IMR-90 (cell line): ENCODE measurements around the gene NCK1. TPM values are rescaled to one million over a fixed set of nuclear protein-coding genes. Genes with fewer than 3 reads are reported as not detected.

ENCODE experiments used
- ATAC-seq: fragments of 200-7000 bp; cut with Tn5 transposase; 2 replicates; pipeline ENCODE4 v1.9.1; 2020; ENCODE audit warnings: low read depth, mild to moderate bottlenecking, moderate library complexity
- BruUV-seq: library from RNA; stranded (reverse); fragments of 400-500 nt; replicated peaks from 2 replicates; lab custom pipeline; 2021; lab: Mats Ljungman, UMichigan
- CTCF ChIA-PET: fragments of 300-600 bp; formaldehyde crosslinking; extraction: SDS; loops from one replicate; lab custom pipeline; 2021; ENCODE audit warnings: antibody characterized with exemption; lab: Yijun Ruan, JAX
- POLR2A ChIA-PET: fragments of 300-600 bp; sonication (Branson Sonifier 250); formaldehyde crosslinking; loops from one replicate; lab custom pipeline; 2022; ENCODE audit warnings: antibody characterized with exemption; ENCODE audit not compliant: unreplicated experiment; lab: Charles Lee
- DNase-seq: peaks from one replicate; pipeline ENCODE4 v3.0.0; 2013
- H2AFZ ChIP-seq: replicated peaks from 2 replicates; pipeline ENCODE3; 2013; ENCODE audit warnings: low read length, mild to moderate bottlenecking; ENCODE audit not compliant: poor library complexity
- H2AK5ac ChIP-seq: 2 replicates; pipeline ENCODE4 v1.6.1; 2013; ENCODE audit warnings: low read depth, low read length, inconsistent platforms
- H2AK9ac ChIP-seq: replicated peaks from 2 replicates; pipeline ENCODE3; 2013; ENCODE audit warnings: mild to moderate bottlenecking, low read depth, low read length, moderate library complexity; ENCODE audit not compliant: poor library complexity
- H2BK120ac ChIP-seq: 2 replicates; pipeline ENCODE4 v1.6.1; 2013; ENCODE audit warnings: low read depth, low read length, inconsistent platforms
- H2BK15ac ChIP-seq: 3 replicates; pipeline ENCODE4 v1.6.1; 2013; ENCODE audit warnings: low read depth, low read length, inconsistent platforms
- H2BK20ac ChIP-seq: 2 replicates; pipeline ENCODE4 v1.6.1; 2013; ENCODE audit warnings: low read depth, mild to moderate bottlenecking, inconsistent platforms, low read length, moderate library complexity
- H2BK5ac ChIP-seq: 2 replicates; pipeline ENCODE4 v1.6.1; 2013; ENCODE audit warnings: mild to moderate bottlenecking, low read depth, low read length, inconsistent platforms; ENCODE audit not compliant: poor library complexity, severe bottlenecking
- H3K14ac ChIP-seq: replicated peaks from 2 replicates; pipeline ENCODE4 v1.6.1; 2013; ENCODE audit warnings: low read depth, low read length, inconsistent platforms
- H3K18ac ChIP-seq: 2 replicates; pipeline ENCODE4 v1.6.1; 2013; ENCODE audit warnings: low read depth, low read length, control low read depth
- H3K23ac ChIP-seq: 2 replicates; pipeline ENCODE4 v1.6.1; 2013; ENCODE audit warnings: low read depth, low read length, inconsistent platforms
- H3K27ac ChIP-seq: 2 replicates; pipeline ENCODE4 v1.5.1; 2013; ENCODE audit warnings: mild to moderate bottlenecking, control low read depth, low read length; ENCODE audit not compliant: insufficient read depth
- H3K27me3 ChIP-seq: 2 replicates; pipeline ENCODE4 v1.6.1; 2013; ENCODE audit warnings: low read length; ENCODE audit not compliant: control insufficient read depth, insufficient read depth
- H3K36me3 ChIP-seq: 2 replicates; pipeline ENCODE4 v1.6.1; 2013; ENCODE audit warnings: low read length, mixed read lengths; ENCODE audit not compliant: control insufficient read depth, insufficient read depth
- H3K4ac ChIP-seq: 2 replicates; pipeline ENCODE4 v1.6.1; 2013; ENCODE audit warnings: low read depth, low read length, inconsistent platforms
- H3K4me1 ChIP-seq: 2 replicates; pipeline ENCODE4 v1.6.1; 2013; ENCODE audit warnings: low read length, mixed read lengths; ENCODE audit not compliant: control insufficient read depth, insufficient read depth
- H3K4me2 ChIP-seq: 2 replicates; pipeline ENCODE4 v1.6.1; 2013; ENCODE audit warnings: low read depth, mild to moderate bottlenecking, control low read depth, low read length, moderate library complexity
- H3K4me3 ChIP-seq: 2 replicates; pipeline ENCODE4 v1.5.1; 2013; ENCODE audit warnings: low read depth, mild to moderate bottlenecking, control low read depth, low read length, moderate library complexity; ENCODE audit not compliant: insufficient read depth
- H3K56ac ChIP-seq: 2 replicates; pipeline ENCODE4 v1.6.1; 2013; ENCODE audit warnings: low read length, inconsistent platforms; ENCODE audit not compliant: insufficient read depth; ENCODE audit errors: extremely low read depth
- H3K79me1 ChIP-seq, 2 experiments: 2 replicates each; pipeline ENCODE4 v1.6.1; 2013; ENCODE audit warnings: low read length in 2 of 2, inconsistent platforms in 1 of 2, low read depth in 1 of 2
- H3K9ac ChIP-seq: 2 replicates; pipeline ENCODE4 v1.6.1; 2013; ENCODE audit warnings: low read depth, low read length, control low read depth
- H3K9me1 ChIP-seq: 2 replicates; pipeline ENCODE4 v1.6.1; 2013; ENCODE audit warnings: low read length, inconsistent platforms; ENCODE audit not compliant: insufficient read depth
- H3K9me3 ChIP-seq: 2 replicates; pipeline ENCODE4 v1.6.1; 2013; ENCODE audit warnings: low read length; ENCODE audit not compliant: control insufficient read depth, insufficient read depth
- H4K20me1 ChIP-seq: 2 replicates; pipeline ENCODE4 v1.6.1; 2013; ENCODE audit warnings: low read length, inconsistent platforms; ENCODE audit not compliant: insufficient read depth
- H4K5ac ChIP-seq: 2 replicates; pipeline ENCODE4 v1.6.1; 2013; ENCODE audit warnings: mild to moderate bottlenecking, low read depth, low read length, control low read depth
- H4K8ac ChIP-seq, 2 experiments: 2 replicates each; pipeline ENCODE4 v1.6.1; 2013; ENCODE audit warnings: low read depth in 2 of 2, low read length in 2 of 2, control low read depth in 1 of 2, inconsistent platforms in 1 of 2
- H4K91ac ChIP-seq: 2 replicates; pipeline ENCODE4 v1.6.1; 2013; ENCODE audit warnings: low read depth, low read length, inconsistent platforms; ENCODE audit not compliant: insufficient read depth
- BHLHE40 ChIP-seq: fragments of 150-350 bp; IDR thresholded peaks from 2 replicates; pipeline ENCODE4 v1.6.1; 2016; ENCODE audit warnings: mild to moderate bottlenecking, low read depth, low read length
- CEBPB ChIP-seq: IDR thresholded peaks from 2 replicates; pipeline ENCODE4 v1.6.1; 2012; ENCODE audit warnings: low read depth, low read length, improper control_type of control experiment
- CHD1 ChIP-seq: IDR thresholded peaks from 2 replicates; pipeline ENCODE4 v1.6.1; 2012; ENCODE audit warnings: low read depth, low read length, improper control_type of control experiment
- FOS ChIP-seq: fragments of 150-350 bp; IDR thresholded peaks from 2 replicates; pipeline ENCODE4 v1.6.1; 2016; ENCODE audit warnings: low read depth, low read length
- MAFK ChIP-seq: IDR thresholded peaks from 2 replicates; pipeline ENCODE4 v1.6.1; 2012; ENCODE audit warnings: low read depth, low read length, improper control_type of control experiment
- MAZ ChIP-seq: IDR thresholded peaks from 2 replicates; pipeline ENCODE4 v1.6.1; 2012; ENCODE audit warnings: low read depth, mild to moderate bottlenecking, low read length, improper control_type of control experiment, moderate library complexity, borderline replicate concordance
- MXI1 ChIP-seq: IDR thresholded peaks from 2 replicates; pipeline ENCODE4 v1.6.1; 2012; ENCODE audit warnings: low read depth, mild to moderate bottlenecking, low read length, moderate library complexity, borderline replicate concordance
- NFE2L2 ChIP-seq: fragments of 150-350 bp; IDR thresholded peaks from 2 replicates; pipeline ENCODE4 v1.6.1; 2016; ENCODE audit warnings: low read depth, mild to moderate bottlenecking, low read length
- POLR2A ChIP-seq: IDR thresholded peaks from 2 replicates; pipeline ENCODE4 v1.6.1; 2012; ENCODE audit warnings: mild to moderate bottlenecking, low read depth, low read length
- RAD21 ChIP-seq: IDR thresholded peaks from 2 replicates; pipeline ENCODE4 v1.6.1; 2012; ENCODE audit warnings: low read length, improper control_type of control experiment
- RCOR1 ChIP-seq: IDR thresholded peaks from 2 replicates; pipeline ENCODE4 v1.6.1; 2012; ENCODE audit warnings: mild to moderate bottlenecking, low read length, improper control_type of control experiment; ENCODE audit not compliant: insufficient replicate concordance
- RFX5 ChIP-seq: IDR thresholded peaks from 2 replicates; pipeline ENCODE4 v1.8.0; 2012; ENCODE audit warnings: low read depth, mild to moderate bottlenecking, low read length, moderate library complexity
- SMC3 ChIP-seq: fragments of 150-350 bp; IDR thresholded peaks from 2 replicates; pipeline ENCODE4 v1.6.1; 2016; ENCODE audit warnings: low read depth, mild to moderate bottlenecking, antibody characterized with exemption, low read length, moderate library complexity
- WGBS, 2 experiments: methylation state at CpG; one replicate each; pipeline versions ENCODE4 v1.1.5 to v1.1.7; 2013; ENCODE audit warnings: missing lambda C conversion rate in 2 of 2; ENCODE audit not compliant: insufficient read length in 1 of 2; ENCODE audit errors: extremely low coverage in 2 of 2; 5-methylcytosine and 5-hydroxymethylcytosine counted together
- dilution Hi-C: fragments of 300-500 bp; cut with HindIII; formaldehyde crosslinking; loops from one replicate; pipeline ENCODE4 v1.14.3; 2018; ENCODE audit warnings: low sequenced_read_pairs; ENCODE audit not compliant: unreplicated experiment
- in situ Hi-C: fragments of 300-500 bp; cut with MboI; formaldehyde crosslinking; loops from 3 replicates; pipeline ENCODE4 v1.14.3; 2019; ENCODE audit warnings: low sequenced_read_pairs, inconsistent platforms, mixed read lengths
- intact Hi-C: fragments of 100-400 bp; cut with micrococcal nuclease; formaldehyde crosslinking; loops from 2 replicates; pipeline ENCODE4 v1.10.0; 2022
- polyA plus RNA-seq, 3 experiments: library from polyadenylated mRNA; depleted of rRNA; stranded (reverse); fragments of >200 nt; gene quantifications; 2 replicates each; pipeline ENCODE4 v1.2.3, GENCODE V29; 2012; ENCODE audit warnings: low replicate concordance in 1 of 3
- total RNA-seq: library from RNA; depleted of rRNA; stranded (reverse); fragments of >200 nt; gene quantifications from 2 replicates; pipeline ENCODE4 v1.2.3, GENCODE V29; 2012
- TF ChIP-seq, protein P1 (sequence below): fragments of 150-350 bp; IDR thresholded peaks from 2 replicates; pipeline ENCODE4 v1.6.1; 2017; ENCODE audit warnings: mild to moderate bottlenecking, antibody characterized with exemption, low read length, low read depth
- TF ChIP-seq, protein P2 (sequence below): fragments of 150-350 bp; IDR thresholded peaks from 2 replicates; pipeline ENCODE4 v1.6.1; 2016; ENCODE audit warnings: low read depth, mild to moderate bottlenecking, low read length, moderate library complexity, borderline replicate concordance
- TF ChIP-seq, protein P3 (sequence below): conservative IDR thresholded peaks from 2 replicates; pipeline ENCODE4 v1.5.1; 2012; ENCODE audit warnings: mild to moderate bottlenecking, low read depth, low read length, improper control_type of control experiment

Gene NCK1
- total and polyA plus RNA-seq, 2 of the 4 experiments (the other 2 are of a cell fraction), result 23.7 to 24.3 TPM

DNA sequence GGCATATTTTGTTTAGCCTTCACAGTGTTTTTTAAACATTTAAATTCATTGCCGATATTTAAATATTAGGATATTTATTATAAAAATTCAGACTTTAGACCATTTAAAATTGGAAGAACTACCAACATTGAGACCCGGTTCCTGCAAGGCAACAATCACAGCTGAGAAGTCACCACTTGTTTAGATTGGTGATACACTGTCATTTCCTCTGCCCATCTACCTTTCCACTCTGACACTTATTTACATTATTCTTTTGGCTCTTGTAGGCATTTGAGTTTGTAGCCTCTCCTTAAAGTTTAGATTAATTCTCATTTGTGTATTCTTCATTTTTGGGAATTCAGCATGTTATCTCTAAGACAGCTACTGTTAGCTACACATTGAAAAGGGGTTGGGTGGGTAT is 85.5 kb downstream of the NCK1 start:
- H3K14ac ChIP-seq, result no peak overlapping the region
- H2AFZ ChIP-seq, result no peak overlapping the region
- no peak overlapping the region; the same call in 1 of the 2 replicates for H3K23ac ChIP-seq
- intact Hi-C loops, result no loop called here
- ChIA-PET CTCF (interaction anchor here (0.5 to 1.2 kb wide), 5 partner anchors 10 to 555 kb away, joined by 3 to 5 read pairs (median 4); partner anchors contain the start of gene IL20RB), POLR2A (no interaction called here)
- peaks cover 25 to 44% of the 10 kb centered on the region in 2 experiments for H3K79me1 ChIP-seq
- in situ Hi-C loops, result no loop called here
- no peak overlapping the region for H2BK20ac ChIP-seq
- ATAC-seq, result no peak
- H3K9ac ChIP-seq, result no peak overlapping the region
- no peaks in the 10 kb centered on the region for H3K9me3 ChIP-seq
- H3K36me3 ChIP-seq, result peaks cover 3% of the 10 kb centered on the region
- no peak overlapping the region for H3K27ac ChIP-seq
- no peak overlapping the region for H2BK5ac ChIP-seq
- no peak overlapping the region for H2AK9ac ChIP-seq
- H4K5ac ChIP-seq, result no peak overlapping the region
- H4K91ac ChIP-seq, result no peak overlapping the region
- no peak overlapping the region for H3K4me3 ChIP-seq
- peaks cover 6% of the 10 kb centered on the region; the same call in 1 of the 2 replicates for H3K9me1 ChIP-seq
- H3K4ac ChIP-seq, result no peak overlapping the region
- no peak for DNase-seq
- no TSS peak for BruUV-seq
- no peaks in the 10 kb centered on the region for H3K27me3 ChIP-seq
- no peak overlapping the region for H4K8ac ChIP-seq
- dilution Hi-C loops, result no loop called here
- no peak overlapping the region for H2AK5ac ChIP-seq
- H3K56ac ChIP-seq, result no peak overlapping the region
- peaks cover 3% of the 10 kb centered on the region for H3K4me1 ChIP-seq
- H4K20me1 ChIP-seq, result peaks cover 5% of the 10 kb centered on the region
- TF ChIP-seq RCOR1 (no peak), CHD1 (no peak), NFE2L2 (no peak), MXI1 (no peak), POLR2A (no peak), MAZ (no peak), RAD21 (no peak), SMC3 (no peak), BHLHE40 (no peak), MAFK (no peak), FOS (no peak), RFX5 (no peak), CEBPB (no peak)
- TF ChIP-seq, protein P1, sequence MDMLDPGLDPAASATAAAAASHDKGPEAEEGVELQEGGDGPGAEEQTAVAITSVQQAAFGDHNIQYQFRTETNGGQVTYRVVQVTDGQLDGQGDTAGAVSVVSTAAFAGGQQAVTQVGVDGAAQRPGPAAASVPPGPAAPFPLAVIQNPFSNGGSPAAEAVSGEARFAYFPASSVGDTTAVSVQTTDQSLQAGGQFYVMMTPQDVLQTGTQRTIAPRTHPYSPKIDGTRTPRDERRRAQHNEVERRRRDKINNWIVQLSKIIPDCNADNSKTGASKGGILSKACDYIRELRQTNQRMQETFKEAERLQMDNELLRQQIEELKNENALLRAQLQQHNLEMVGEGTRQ, result no peak
- TF ChIP-seq, protein P2, sequence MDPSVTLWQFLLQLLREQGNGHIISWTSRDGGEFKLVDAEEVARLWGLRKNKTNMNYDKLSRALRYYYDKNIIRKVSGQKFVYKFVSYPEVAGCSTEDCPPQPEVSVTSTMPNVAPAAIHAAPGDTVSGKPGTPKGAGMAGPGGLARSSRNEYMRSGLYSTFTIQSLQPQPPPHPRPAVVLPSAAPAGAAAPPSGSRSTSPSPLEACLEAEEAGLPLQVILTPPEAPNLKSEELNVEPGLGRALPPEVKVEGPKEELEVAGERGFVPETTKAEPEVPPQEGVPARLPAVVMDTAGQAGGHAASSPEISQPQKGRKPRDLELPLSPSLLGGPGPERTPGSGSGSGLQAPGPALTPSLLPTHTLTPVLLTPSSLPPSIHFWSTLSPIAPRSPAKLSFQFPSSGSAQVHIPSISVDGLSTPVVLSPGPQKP, result no peak
- TF ChIP-seq, protein P3, sequence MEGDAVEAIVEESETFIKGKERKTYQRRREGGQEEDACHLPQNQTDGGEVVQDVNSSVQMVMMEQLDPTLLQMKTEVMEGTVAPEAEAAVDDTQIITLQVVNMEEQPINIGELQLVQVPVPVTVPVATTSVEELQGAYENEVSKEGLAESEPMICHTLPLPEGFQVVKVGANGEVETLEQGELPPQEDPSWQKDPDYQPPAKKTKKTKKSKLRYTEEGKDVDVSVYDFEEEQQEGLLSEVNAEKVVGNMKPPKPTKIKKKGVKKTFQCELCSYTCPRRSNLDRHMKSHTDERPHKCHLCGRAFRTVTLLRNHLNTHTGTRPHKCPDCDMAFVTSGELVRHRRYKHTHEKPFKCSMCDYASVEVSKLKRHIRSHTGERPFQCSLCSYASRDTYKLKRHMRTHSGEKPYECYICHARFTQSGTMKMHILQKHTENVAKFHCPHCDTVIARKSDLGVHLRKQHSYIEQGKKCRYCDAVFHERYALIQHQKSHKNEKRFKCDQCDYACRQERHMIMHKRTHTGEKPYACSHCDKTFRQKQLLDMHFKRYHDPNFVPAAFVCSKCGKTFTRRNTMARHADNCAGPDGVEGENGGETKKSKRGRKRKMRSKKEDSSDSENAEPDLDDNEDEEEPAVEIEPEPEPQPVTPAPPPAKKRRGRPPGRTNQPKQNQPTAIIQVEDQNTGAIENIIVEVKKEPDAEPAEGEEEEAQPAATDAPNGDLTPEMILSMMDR, result no peak
- WGBS, 2 experiments, result no CpG with 5 or more reads among the region's 2 CpGs
- no peak overlapping the region for H2BK120ac ChIP-seq
- H3K4me2 ChIP-seq, result no peak overlapping the region
- no peak overlapping the region for H3K18ac ChIP-seq
- no peak overlapping the region for H2BK15ac ChIP-seq
